Activated B cell treated with CpG ODN at 0.5 μM for 24 hours (primary cell): ENCODE results near the gene DLG2. TPM values are rescaled to one million over a fixed set of nuclear protein-coding genes. Genes with fewer than 3 reads are reported as not detected.

Experiments
- ATAC-seq: fragments of 200-7000 bp; cut with Tn5 transposase; one replicate; pipeline ENCODE4 v1.10.0; 2021; ENCODE audit warnings: low read depth, mild to moderate bottlenecking, moderate library complexity
- CTCF ChIA-PET: fragments of 350-600 bp; sonication (Branson Sonifier 250); formaldehyde crosslinking; loops from one replicate; lab custom pipeline; 2021; ENCODE audit warnings: antibody characterized with exemption; lab: Charles Lee
- POLR2A ChIA-PET: fragments of 350-600 bp; sonication (Branson Sonifier 250); formaldehyde crosslinking; loops from one replicate; lab custom pipeline; 2021; ENCODE audit warnings: antibody characterized with exemption; lab: Charles Lee
- DNase-seq: peaks from one replicate; pipeline ENCODE4 v3.0.0; 2022
- H3K27ac Mint-ChIP-seq: one replicate; pipeline ENCODE4 v1.8.0; 2020; ENCODE audit warnings: mixed read lengths
- H3K27me3 Mint-ChIP-seq: one replicate; pipeline ENCODE4 v1.8.0; 2021; ENCODE audit warnings: mixed read lengths
- H3K36me3 Mint-ChIP-seq: one replicate; pipeline ENCODE4 v1.8.0; 2021; ENCODE audit warnings: low read depth, mixed read lengths
- H3K4me1 Mint-ChIP-seq: one replicate; pipeline ENCODE4 v1.8.0; 2021; ENCODE audit warnings: mixed read lengths
- H3K4me3 Mint-ChIP-seq: one replicate; pipeline ENCODE4 v1.8.0; 2020; ENCODE audit warnings: mild to moderate bottlenecking, mixed read lengths
- H3K9me3 Mint-ChIP-seq: one replicate; pipeline ENCODE4 v1.8.0; 2020; ENCODE audit warnings: mixed read lengths
- intact Hi-C: fragments of 100-400 bp; cut with micrococcal nuclease; formaldehyde crosslinking; loops from one replicate; pipeline ENCODE4 v1.15.1; 2024
- total RNA-seq: library from RNA; stranded (reverse); gene quantifications from 2 replicates; pipeline ENCODE4 v1.2.3, GENCODE V29; 2022
- TF ChIP-seq, protein P1 (sequence below): fragments of 200-600 bp; IDR thresholded peaks from one replicate; pipeline ENCODE4 v1.8.0; 2022; ENCODE audit warnings: antibody characterized with exemption, mild to moderate bottlenecking

DLG2 gene
- total RNA-seq, 1 donor from 2014 or later, result 2.7 TPM

- CTCF ChIA-PET, result no interaction called here
- peaks cover 6% of the 10 kb centered on the region for H3K9me3 Mint-ChIP-seq
- ATAC-seq (no peak), DNase-seq (no peak)
- no peak overlapping the region for H3K4me3 Mint-ChIP-seq
- POLR2A ChIA-PET, result no interaction called here
- TF ChIP-seq, protein P1, sequence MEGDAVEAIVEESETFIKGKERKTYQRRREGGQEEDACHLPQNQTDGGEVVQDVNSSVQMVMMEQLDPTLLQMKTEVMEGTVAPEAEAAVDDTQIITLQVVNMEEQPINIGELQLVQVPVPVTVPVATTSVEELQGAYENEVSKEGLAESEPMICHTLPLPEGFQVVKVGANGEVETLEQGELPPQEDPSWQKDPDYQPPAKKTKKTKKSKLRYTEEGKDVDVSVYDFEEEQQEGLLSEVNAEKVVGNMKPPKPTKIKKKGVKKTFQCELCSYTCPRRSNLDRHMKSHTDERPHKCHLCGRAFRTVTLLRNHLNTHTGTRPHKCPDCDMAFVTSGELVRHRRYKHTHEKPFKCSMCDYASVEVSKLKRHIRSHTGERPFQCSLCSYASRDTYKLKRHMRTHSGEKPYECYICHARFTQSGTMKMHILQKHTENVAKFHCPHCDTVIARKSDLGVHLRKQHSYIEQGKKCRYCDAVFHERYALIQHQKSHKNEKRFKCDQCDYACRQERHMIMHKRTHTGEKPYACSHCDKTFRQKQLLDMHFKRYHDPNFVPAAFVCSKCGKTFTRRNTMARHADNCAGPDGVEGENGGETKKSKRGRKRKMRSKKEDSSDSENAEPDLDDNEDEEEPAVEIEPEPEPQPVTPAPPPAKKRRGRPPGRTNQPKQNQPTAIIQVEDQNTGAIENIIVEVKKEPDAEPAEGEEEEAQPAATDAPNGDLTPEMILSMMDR, result no peak
- no peaks in the 10 kb centered on the region for H3K27me3 Mint-ChIP-seq
- H3K4me1 Mint-ChIP-seq, result no peaks in the 10 kb centered on the region
- no peak overlapping the region for H3K27ac Mint-ChIP-seq
- no peaks in the 10 kb centered on the region for H3K36me3 Mint-ChIP-seq
- intact Hi-C loops, result no loop called here
Observed at GRCh38 chr11:83863272-83863671, 1763.9 kb downstream of the DLG2 start.

GRCh38 chr11:83862691-83863090, 1764.5 kb downstream of the DLG2 start:
- peaks cover 6% of the 10 kb centered on the region for H3K9me3 Mint-ChIP-seq
- intact Hi-C loops, result no loop called here
- TF ChIP-seq, protein P1, result no peak

DNA sequence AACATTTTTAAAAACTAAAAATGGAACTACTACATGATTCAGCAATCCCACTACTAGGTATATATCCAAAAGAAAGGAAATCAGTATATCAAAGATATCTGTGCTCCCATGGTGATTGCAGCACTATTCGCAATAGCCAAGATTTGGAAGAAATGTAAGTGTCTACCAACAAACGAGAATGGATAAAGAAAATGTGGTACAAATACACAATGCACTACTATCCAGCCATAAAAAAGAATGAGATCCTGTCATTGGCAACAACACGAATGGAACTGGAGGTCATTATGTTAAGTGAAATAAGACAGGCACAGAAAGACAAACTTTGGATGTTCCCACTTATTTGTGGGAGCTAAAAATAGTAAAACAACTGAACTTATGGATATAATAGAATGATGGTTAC, 1765.1 kb downstream of the DLG2 start:
- Mint-ChIP-seq H3K27me3 (no peaks in the 10 kb centered on the region), H3K27ac (no peak overlapping the region), H3K4me3 (no peak overlapping the region), H3K36me3 (no peaks in the 10 kb centered on the region), H3K9me3 (peaks cover 7% of the 10 kb centered on the region), H3K4me1 (no peaks in the 10 kb centered on the region)
- POLR2A ChIA-PET, result no interaction called here
- ATAC-seq (no peak), DNase-seq (no peak)
- TF ChIP-seq, protein P1, result no peak
- CTCF ChIA-PET, result no interaction called here
- intact Hi-C loops, result no loop called here

More at GRCh38 chr11:83862691-83863090, 1764.5 kb downstream of the DLG2 start:
- no peak overlapping the region for H3K4me3 Mint-ChIP-seq
- H3K4me1 Mint-ChIP-seq, result no peaks in the 10 kb centered on the region
- no peak for DNase-seq
- no peak overlapping the region for H3K27ac Mint-ChIP-seq
- no peaks in the 10 kb centered on the region for H3K27me3 Mint-ChIP-seq
- H3K36me3 Mint-ChIP-seq, result no peaks in the 10 kb centered on the region
- CTCF ChIA-PET, result no interaction called here
- no peak for ATAC-seq
- POLR2A ChIA-PET, result no interaction called here

DNA sequence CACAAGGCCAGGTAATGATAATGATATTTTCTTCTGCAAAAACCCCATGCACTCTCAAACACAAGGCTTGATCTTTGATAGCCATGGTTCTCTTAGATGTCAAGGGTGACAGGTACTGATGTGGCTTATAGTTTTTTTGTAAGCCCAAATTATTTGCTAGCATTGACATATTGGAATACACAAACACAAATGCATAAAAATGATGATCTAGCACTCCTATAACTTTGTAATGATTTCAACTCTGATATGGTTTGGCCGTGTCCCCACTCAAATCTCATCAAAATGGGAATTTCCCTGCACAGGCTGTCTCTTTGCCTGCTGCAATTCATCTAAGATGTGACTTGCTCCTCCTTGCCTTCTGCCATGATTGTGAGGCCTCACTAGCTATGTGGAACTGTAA, 1768.5 kb downstream of the DLG2 start:
- DNase-seq, result no peak
- ChIA-PET CTCF (no interaction called here), POLR2A (no interaction called here)
- Mint-ChIP-seq H3K36me3 (no peaks in the 10 kb centered on the region), H3K4me1 (no peaks in the 10 kb centered on the region), H3K27ac (no peak overlapping the region), H3K4me3 (no peak overlapping the region), H3K27me3 (no peaks in the 10 kb centered on the region), H3K9me3 (peaks cover 8% of the 10 kb centered on the region)
- intact Hi-C loops, result no loop called here
- no peak for ATAC-seq
- TF ChIP-seq, protein P1, result no peak

GRCh38 chr11:83855237-83855636, 1771.9 kb downstream of the DLG2 start:
- DNase-seq (no peak), ATAC-seq (no peak)
- no peaks in the 10 kb centered on the region for H3K4me1 Mint-ChIP-seq
- no peaks in the 10 kb centered on the region for H3K36me3 Mint-ChIP-seq
- H3K27ac Mint-ChIP-seq, result no peak overlapping the region
- peaks cover 5% of the 10 kb centered on the region for H3K9me3 Mint-ChIP-seq
- ChIA-PET CTCF (no interaction called here), POLR2A (no interaction called here)
- no peak overlapping the region for H3K4me3 Mint-ChIP-seq
- intact Hi-C loops, result no loop called here
- TF ChIP-seq, protein P1, result no peak
- no peaks in the 10 kb centered on the region for H3K27me3 Mint-ChIP-seq
